ENCODE measurements around the gene OR10AD1. TPM values are rescaled to one million over a fixed set of nuclear protein-coding genes. Genes with fewer than 3 reads are reported as not detected.
"Not testable (repeated sequence)": the region's sequence is repeated elsewhere in the genome, so short reads cannot be mapped to it uniquely, and the experiment has no call there.

OR10AD1 gene
- total RNA-seq, 2 experiments from 2014 or later, result not detected

DNA sequence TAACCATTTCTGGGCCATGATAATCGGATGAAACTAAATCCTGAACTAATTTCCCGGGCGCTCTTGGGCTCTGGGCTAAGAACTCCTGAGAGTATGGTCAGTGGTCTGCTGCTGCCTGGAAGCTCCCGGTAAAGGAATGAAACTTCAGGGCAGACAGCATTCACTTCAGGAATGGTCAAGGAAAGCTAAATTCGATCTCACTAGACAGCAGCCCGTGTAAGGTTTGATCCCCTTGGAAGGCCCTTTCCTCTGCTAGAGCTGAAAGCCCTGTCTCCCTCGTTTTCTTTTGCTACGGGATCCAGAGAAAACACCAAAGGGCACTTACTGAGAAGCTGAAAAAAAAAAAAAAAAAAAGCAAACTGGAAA is 46.5 kb downstream of the OR10AD1 start:
- intact Hi-C loops (cut with DNase I, micrococcal nuclease), result loop anchor here (1.0 to 5.0 kb wide), 6 partner anchors 9 to 526 kb away; partner anchors contain the start of genes SENP1 (in 2 of the 2) and KANSL2 (in 1 of the 2)
- Mint-ChIP-seq H3K4me3 (peak overlapping the region; percentile 97), H3K27me3 (no peaks in the 10 kb centered on the region), H3K9me3 (no peaks in the 10 kb centered on the region), H3K36me3 (ENCODE audit: low read depth) (peaks cover 31% of the 10 kb centered on the region), H3K4me1 (ENCODE audit: low read depth) (peaks cover 63% of the 10 kb centered on the region), H3K27ac (peak overlapping the region; percentile 99)
- peak overlapping the region; percentile 97 for H3K4me3 ChIP-seq (ENCODE audit: low read length)
- peaks cover 19% of the 10 kb centered on the region for H3K36me3 ChIP-seq (ENCODE audit: insufficient read depth, low read length)
- ATAC-seq (ENCODE audit: poor library complexity) (no peak), DNase-seq (peak in 1 of 14 experiments; percentile 5)
- peak overlapping the region; percentile 78 to 89 for H3K27ac ChIP-seq (ENCODE audit: low read depth in 1 of 2, low read length in 2 of 2)
- TF ChIP-seq, protein P1, sequence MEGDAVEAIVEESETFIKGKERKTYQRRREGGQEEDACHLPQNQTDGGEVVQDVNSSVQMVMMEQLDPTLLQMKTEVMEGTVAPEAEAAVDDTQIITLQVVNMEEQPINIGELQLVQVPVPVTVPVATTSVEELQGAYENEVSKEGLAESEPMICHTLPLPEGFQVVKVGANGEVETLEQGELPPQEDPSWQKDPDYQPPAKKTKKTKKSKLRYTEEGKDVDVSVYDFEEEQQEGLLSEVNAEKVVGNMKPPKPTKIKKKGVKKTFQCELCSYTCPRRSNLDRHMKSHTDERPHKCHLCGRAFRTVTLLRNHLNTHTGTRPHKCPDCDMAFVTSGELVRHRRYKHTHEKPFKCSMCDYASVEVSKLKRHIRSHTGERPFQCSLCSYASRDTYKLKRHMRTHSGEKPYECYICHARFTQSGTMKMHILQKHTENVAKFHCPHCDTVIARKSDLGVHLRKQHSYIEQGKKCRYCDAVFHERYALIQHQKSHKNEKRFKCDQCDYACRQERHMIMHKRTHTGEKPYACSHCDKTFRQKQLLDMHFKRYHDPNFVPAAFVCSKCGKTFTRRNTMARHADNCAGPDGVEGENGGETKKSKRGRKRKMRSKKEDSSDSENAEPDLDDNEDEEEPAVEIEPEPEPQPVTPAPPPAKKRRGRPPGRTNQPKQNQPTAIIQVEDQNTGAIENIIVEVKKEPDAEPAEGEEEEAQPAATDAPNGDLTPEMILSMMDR (IDR thresholded peaks at IDR 0.05), result no peak
- ChIA-PET CTCF (interaction anchor here (0.6 to 2.9 kb wide), 7 partner anchors 26 to 1033 kb away, joined by 3 to 14 read pairs (median 5); partner anchors contain the start of genes CCDC184 and SENP1), POLR2A (interaction anchor here (0.6 to 3.1 kb wide), 5 partner anchors 38 to 195 kb away, joined by 3 to 67 read pairs (median 4); partner anchors contain the start of genes PFKM and SENP1)
- no peaks in the 10 kb centered on the region for H3K9me3 ChIP-seq (ENCODE audit: control insufficient read depth in 1 of 2, insufficient read depth in 1 of 2, low read length in 2 of 2)
- H3K4me1 ChIP-seq (ENCODE audit: insufficient read depth, low read length), result peaks cover 25% of the 10 kb centered on the region
- H3K27me3 ChIP-seq (ENCODE audit: control insufficient read depth in 1 of 2, insufficient read depth in 2 of 2, low read length in 2 of 2), result no peaks in the 10 kb centered on the region

DNA sequence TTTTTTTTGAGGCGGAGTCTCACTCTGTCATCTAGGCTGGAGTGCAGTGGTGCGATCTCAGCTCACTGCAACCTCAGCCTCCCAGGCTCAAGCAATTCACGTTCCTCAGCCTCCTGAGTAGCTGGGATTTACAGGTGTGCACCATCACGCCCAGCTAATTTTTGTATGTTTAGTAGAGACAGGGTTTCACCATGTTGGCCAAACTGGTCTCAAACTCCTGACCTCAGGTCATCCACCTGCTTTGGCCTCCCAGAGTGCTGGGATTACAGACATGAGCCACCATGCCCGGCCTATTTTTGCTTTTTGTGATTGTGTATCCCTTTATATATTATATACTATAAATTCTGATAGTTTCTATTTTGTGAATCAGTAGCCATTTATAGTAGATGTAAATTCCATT is 47.3 kb downstream of the OR10AD1 start:
- H3K4me3 ChIP-seq (ENCODE audit: low read length); H3K27me3 Mint-ChIP-seq; DNase-seq; H3K9me3 ChIP-seq (ENCODE audit: control insufficient read depth in 1 of 2, insufficient read depth in 1 of 2, low read length in 2 of 2); H3K9me3 Mint-ChIP-seq; H3K27me3 ChIP-seq (ENCODE audit: control insufficient read depth in 1 of 2, insufficient read depth in 2 of 2, low read length in 2 of 2); ATAC-seq (ENCODE audit: poor library complexity): not testable (repeated sequence)
- peaks cover 27% of the 10 kb centered on the region for H3K36me3 ChIP-seq (ENCODE audit: insufficient read depth, low read length)
- peaks cover 25% of the 10 kb centered on the region for H3K4me1 ChIP-seq (ENCODE audit: insufficient read depth, low read length)
- H3K27ac ChIP-seq (ENCODE audit: low read depth in 1 of 2, low read length in 2 of 2), result peak overlapping the region in 1 of 2 donors; percentile 89
- H3K36me3 Mint-ChIP-seq (ENCODE audit: low read depth), result peaks cover 39% of the 10 kb centered on the region
- peak overlapping the region; percentile 99 for H3K27ac Mint-ChIP-seq
- peaks cover 57% of the 10 kb centered on the region for H3K4me1 Mint-ChIP-seq (ENCODE audit: low read depth)
- CTCF ChIA-PET, result interaction anchor here (1.4 kb wide), 1 partner anchor 27 kb away, joined by 4 read pairs; the partner anchor contains the start of gene CCDC184
- intact Hi-C loops (cut with DNase I, micrococcal nuclease), result loop anchor here in 1 of 2 experiments (2.0 to 5.0 kb wide), 3 partner anchors 37 to 527 kb away; partner anchors contain the start of genes KANSL2 and SENP1
- H3K4me3 Mint-ChIP-seq, result peak overlapping the region; percentile 97
- POLR2A ChIA-PET, result interaction anchor here (3.1 kb wide), 1 partner anchor 43 kb away, joined by 67 read pairs; no protein-coding TSS in a partner anchor

Other genes with a start within 250 kb of the OR10AD1 start
- 10 to 100 TPM; 17.4 to 20.3 TPM for gene TMEM106C, start 239.7 kb downstream of the OR10AD1 start, total RNA-seq
- gene COL2A1, start 198.8 kb downstream of the OR10AD1 start, total RNA-seq, result not detected
- 10 to 100 TPM; 20.3 to 25.7 TPM for gene SENP1, start 97.2 kb downstream of the OR10AD1 start, total RNA-seq
- 1 to 10 TPM; 9.3 to 9.4 TPM for gene PFKM, start 83.9 kb downstream of the OR10AD1 start, total RNA-seq
- 10 to 100 TPM; 50.9 TPM for gene ASB8, start 45.8 kb downstream of the OR10AD1 start, total RNA-seq
- 1 to 10 TPM in 1 of 2 experiments, under 1 TPM in 1; 0.92 to 1.0 TPM for gene CCDC184, start 19.6 kb downstream of the OR10AD1 start, total RNA-seq
- gene ZNF641, start 147.6 kb upstream of the OR10AD1 start, total RNA-seq, result 10 to 100 TPM; 16.6 to 19.8 TPM

Data from CD4-positive, alpha-beta T cell (primary cell).